SU-DHL-6 (cell line): Measurements from ENCODE around the gene PAX5.

Experiments used
- EZH2phosphoT487 ChIP-seq: fragments of 200-600 bp; sonication (generic), shearing (Covaris generic); conservative IDR thresholded peaks from 2 replicates; pipeline ENCODE4 v1.6.1; 2018; ENCODE audit warnings: mild to moderate bottlenecking, antibody characterized with exemption, low read length, moderate library complexity, mixed read lengths
- TF ChIP-seq, protein P1 (sequence below): fragments of 200-600 bp; sonication (generic); IDR thresholded peaks from one replicate; pipeline ENCODE4 v1.5.1; 2017; ENCODE audit warnings: antibody characterized with exemption, mild to moderate bottlenecking, low read length, moderate library complexity; ENCODE audit not compliant: insufficient read depth, poor library complexity, severe bottlenecking

DNA sequence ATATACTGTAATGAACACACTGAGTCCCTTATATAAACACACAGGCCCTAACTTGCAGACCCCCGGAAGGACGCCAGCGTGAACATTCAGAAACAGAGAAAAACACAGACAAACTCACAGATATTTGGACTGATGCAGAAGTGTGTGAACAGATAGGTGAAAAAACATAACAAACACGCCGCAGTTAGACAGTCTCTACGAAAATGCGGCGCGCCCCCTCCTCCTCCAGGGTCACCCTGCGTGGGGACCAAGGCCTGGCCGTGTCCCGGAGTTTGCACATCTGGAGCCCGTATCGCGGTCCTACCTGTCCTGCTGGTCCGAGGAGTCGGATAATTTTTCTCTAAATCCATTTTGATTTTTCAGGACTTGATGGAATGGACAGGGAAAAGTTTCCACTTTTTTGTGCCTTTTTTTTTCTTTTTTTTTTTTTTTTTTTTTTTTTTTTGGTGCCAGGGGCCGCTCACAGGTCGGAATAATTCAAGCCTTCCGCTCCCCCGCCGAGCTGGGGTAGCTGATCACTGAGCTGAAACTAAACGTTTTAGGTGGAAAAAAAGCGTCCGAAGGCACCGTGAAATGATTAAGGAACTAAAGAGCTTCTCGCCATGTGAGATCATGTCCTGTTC, at the start of gene PAX5:
- TF ChIP-seq, protein P1, sequence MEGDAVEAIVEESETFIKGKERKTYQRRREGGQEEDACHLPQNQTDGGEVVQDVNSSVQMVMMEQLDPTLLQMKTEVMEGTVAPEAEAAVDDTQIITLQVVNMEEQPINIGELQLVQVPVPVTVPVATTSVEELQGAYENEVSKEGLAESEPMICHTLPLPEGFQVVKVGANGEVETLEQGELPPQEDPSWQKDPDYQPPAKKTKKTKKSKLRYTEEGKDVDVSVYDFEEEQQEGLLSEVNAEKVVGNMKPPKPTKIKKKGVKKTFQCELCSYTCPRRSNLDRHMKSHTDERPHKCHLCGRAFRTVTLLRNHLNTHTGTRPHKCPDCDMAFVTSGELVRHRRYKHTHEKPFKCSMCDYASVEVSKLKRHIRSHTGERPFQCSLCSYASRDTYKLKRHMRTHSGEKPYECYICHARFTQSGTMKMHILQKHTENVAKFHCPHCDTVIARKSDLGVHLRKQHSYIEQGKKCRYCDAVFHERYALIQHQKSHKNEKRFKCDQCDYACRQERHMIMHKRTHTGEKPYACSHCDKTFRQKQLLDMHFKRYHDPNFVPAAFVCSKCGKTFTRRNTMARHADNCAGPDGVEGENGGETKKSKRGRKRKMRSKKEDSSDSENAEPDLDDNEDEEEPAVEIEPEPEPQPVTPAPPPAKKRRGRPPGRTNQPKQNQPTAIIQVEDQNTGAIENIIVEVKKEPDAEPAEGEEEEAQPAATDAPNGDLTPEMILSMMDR = no peak
- no peak for TF ChIP-seq EZH2phosphoT487
